HuH-7 (cell line): ENCODE results near the gene LTK.

Source experiments
- DNase-seq: peaks from one replicate; pipeline ENCODE4 v3.0.0; 2011; ENCODE audit warnings: low spot score

Gene LTK

DNA sequence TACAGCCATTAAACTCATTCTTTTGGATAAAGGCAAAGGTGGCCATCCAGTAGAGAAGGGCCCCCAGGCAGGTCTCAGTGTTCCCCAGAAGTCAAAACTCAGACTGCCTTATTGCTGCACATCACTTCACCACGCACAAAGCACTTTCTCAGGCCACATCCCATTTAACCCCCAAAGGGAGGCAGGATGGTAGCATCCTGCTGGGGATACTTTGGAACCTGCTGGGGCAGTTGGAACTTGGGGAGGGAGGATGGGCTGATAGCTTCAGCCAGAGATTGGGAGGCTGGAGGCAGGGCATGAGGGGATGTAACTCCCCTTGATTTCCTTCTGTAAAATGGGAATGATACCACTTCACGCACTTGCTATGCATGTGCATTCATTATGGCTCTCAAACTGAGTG, 15.0 kb downstream of the LTK start:
- DNase-seq = no peak

DNA sequence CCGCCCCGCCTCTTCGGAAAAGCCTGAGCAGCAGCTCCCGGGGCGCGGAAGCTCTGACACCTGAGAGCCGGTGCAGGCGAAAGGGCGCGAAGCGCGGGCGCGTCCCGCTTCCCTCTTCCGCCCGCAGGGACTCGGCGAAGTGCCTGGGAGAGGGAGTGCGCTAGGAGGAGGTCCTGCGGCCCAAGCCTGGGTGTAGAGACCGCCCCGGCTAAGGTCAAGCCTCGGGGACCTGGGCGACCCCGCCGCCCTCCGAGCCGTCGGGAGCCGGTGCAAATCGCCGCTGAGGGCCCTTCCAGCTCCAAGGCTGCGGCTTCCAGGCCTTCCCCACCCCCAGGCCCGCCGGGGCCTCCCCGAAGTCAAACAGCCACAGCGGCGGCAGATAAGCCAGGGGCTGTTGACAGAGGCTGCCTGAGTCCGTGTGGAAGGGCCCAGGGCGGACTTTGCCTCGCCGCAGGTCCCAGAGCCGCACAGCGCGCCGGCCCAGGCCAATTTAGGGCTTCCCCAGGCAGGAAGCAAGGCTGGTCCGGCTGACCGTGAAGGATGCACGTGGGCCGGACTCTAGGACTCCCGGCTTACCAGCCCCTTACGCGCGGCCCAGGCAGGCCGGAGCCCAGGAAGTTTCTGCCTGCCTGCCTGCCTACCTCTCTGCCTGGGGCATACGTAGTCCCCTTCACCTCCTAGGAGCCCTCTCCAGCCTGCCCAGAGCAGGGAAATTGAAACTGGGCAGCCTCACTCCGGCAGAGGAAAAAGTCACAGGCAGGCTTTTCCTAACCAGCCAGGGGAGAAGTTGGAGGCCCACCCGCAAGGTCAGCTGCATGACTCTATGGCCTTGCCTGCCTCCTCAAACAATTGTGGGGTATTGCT, 17.7 kb downstream of the LTK start:
- peak; percentile 81 for DNase-seq

DNA sequence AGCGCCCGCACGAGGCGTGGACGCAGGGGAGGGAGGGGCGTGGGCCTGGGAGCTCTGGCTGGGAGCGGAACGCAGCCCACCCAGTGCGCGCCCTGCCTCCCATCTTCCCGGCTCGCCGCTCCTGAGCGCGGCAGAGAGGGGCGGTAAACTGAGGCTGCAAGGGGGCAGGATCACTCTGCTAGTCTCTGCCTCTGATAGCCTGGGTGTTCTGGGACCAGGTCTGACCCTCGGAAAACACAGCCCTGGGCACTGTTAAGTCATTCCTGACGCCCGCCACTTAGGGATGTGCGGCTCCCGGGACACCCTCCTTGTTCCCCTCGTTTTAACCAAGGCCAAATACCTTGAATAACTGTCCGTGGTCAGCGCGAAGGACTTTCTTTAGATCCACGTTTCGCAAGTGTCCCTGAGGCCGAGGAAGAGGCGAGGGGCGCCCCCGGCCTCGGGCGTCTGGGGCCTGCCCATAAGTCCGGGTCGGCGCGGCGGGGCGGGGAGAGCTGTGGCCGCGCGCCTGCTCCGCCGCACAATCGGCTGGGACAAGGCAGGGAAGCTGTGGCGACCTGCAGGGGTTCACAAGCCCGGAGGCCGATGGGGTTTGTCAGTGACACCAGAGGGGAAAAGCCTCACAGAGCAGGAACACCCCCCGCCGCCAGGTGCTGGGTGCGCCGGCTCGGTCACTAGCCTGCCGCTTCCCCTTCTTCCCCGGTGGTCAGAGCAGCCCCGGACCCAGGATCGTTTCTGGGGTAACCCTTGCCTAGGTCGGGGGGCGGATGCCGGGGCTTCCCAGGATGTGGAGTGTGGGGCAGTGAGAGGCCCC, 18.5 kb downstream of the LTK start:
- DNase-seq = peak; percentile 58

DNA sequence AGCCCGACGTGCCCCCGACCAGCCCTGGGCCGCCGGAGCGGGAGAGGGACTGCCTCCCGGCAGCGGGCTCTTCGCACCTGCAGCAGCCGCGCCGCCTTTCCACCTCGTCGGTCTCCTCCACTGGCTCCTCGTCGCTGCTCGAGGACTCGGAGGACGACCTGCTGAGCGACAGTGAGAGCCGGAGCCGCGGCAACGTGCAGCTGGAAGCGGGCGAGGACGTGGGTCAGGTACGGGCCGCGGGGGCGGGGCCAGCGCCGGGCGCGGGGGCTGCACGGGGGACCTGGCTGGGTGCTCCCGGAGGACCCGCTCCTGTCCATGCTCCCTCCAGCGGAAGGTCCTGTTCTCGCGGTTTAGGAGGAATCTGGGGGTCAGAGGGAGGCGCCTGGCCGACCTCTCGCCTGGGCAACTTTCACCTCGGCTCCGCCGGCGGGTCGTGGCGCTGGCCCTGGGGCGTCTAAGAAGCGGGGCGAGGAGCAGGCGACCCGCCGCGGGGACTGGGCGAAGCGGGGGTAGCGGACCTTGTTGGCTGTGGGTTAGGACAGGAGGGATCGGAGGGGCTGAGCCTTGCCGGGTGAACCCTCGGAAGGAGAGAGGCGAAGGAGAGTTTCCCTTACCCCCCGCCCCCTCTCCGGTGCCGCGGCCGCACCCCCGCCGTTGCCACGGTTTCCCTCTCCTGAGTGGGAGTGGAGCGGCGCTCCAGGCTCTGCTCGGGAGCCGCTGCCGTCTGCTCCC, 19.3 kb downstream of the LTK start:
- DNase-seq = peak; percentile 78

DNA sequence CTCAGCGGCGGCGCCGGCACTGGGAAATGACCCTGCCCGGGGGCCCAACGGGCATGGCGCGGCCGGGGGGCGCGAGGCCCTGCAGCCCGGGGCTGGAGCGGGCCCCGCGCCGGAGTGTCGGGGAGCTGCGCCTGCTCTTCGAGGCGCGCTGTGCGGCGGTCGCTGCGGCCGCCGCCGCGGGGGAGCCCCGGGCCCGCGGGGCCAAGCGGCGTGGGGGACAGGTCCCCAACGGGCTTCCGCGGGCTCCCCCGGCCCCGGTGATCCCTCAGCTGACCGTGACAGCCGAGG, 19.8 kb downstream of the LTK start:
- DNase-seq = no peak

DNA sequence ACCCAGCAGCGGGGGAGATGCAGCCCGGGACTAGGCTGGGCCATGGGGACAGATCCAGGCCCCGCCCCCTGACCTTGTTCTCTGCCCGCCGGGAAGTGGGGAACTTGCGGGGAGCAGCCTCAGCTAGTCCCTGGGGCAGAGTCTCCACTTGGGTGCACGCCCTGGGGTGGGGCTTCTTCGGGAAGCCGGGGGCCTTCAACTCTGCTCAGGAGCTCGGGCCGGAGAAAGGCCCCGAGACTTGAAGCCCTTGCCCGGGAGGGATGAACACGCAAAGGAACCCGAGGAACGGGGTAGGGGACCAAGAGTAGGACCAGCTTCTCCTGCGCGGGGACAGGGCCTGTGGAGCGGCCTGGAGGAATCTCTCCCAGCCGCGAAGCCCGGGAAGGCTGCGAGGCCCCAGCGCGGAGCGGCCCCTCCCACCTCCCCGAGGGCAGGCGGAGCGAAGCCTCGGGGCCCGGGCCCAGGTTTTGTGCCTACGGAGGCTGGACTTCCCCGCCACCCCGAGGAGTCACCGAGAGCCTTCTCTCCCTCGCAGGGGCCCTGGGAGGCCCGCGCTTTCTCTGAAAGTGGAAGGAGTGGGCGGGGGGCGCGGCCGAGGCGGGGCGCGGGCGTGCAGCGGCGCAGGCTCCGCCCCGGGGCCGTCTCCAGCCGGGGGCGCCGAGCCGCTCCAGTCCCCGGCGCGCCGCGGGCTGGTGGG, 20.3 kb downstream of the LTK start, which contains the start of gene ITPKA:
Gene ITPKA, plus strand, starts transcription at position 670 of the 697 bp plus-strand sequence. CDS start 54 bp downstream, outside the sequence.
- DNase-seq = peak; percentile 82

DNA sequence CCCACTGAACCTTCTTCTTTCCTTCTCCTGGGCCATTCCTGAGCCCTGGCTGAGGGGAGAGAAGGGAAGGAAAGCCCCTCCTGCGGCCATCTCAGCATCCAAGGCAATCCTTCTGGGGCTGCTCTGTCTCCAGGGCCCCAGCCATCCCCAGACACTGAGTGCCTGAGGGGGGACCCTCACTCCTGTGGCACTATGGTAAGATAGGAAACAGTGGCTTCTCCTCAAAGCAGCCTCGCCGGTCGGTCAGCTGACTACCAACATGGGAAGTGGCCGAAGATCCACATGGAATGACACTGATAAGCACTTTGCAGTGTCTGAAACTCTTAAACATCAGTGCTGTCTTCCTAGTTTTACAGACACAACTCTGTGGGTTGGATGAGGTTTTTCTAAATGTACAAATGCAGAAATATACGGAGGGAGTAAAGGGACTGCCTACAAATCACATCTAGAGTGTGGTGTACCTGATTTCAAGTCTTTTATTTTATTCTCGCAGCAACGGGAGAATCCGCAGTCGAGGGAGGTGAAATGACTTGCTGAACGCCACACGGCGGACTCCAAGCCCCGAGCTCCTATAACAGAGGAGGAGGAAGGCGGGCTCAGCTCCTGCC, 20.9 kb downstream of the LTK start:
- no peak for DNase-seq

DNA sequence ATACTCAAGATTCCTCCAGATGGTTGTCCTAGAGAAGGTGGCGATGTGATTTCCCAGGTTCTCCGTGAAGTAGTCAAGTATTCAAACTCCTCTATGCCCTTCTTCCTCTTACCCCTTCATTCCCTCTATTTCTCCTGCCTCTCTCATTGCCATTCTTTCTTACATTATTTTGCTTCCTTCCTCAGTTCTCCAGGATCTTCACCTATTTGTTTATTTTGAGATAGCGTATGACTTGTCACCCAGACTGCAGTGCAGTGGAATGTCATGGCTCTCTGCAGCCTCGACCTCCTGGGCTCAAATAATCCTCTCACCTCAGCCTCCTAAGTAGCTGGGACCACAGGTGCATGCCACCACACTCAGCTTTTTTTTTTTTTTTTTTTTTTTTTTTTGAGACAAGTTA, 21.7 kb downstream of the LTK start:
- DNase-seq = no peak

DNA sequence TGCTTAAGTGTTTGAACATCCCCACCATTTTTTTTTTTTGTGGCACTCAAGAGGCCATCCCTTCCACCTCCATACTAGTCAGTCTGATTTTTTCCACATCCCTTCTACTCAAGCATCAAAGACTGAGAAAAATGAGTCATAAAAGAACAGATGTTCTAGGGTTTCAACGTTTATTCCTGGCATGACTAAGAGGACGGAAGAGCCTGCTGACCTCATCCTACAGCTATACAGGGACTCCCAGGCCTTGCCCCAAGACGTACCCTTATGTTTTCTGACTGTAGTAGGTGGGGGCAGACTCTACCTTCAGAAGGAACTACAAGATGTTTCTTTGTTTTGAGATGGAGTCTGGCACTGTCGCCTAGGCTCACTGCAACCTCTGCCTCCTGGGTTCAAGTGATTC, 23.3 kb downstream of the LTK start:
- DNase-seq = no peak

DNA sequence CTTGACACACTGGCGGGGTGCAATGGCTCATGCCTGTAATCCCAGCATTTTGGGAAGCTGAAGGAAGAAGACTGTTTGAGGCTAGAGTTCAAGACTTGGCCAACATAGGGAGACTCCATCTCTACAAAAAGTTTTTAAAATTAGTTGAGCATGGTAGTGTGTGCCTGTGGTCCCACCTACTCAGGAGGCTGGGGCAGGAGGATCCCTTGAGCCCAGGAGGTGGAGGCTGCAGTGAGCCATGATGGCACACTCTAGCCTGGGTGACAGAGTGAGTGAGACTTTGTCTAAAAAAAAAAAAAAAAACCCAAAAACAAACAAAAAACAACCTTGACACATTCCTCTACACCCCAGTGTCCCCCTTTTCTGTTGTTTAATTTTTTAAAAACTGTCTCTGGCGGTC, 24.0 kb downstream of the LTK start:
- no peak for DNase-seq

DNA sequence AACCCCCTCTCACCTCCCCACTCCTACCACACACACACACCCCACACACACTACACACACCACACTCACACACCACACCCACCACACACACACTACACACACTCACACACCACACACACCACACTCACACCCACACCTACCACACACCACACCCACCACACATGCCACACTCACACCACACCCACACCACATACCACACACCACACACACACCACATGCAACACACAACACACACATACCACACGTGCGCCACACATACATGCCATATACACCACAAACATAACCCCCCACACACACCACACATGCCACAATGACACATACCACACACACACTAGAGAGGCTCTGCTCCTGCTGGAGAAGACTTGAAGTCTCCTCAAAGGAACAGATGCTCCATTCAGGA, 25.8 kb downstream of the LTK start:
- DNase-seq = no peak

DNA sequence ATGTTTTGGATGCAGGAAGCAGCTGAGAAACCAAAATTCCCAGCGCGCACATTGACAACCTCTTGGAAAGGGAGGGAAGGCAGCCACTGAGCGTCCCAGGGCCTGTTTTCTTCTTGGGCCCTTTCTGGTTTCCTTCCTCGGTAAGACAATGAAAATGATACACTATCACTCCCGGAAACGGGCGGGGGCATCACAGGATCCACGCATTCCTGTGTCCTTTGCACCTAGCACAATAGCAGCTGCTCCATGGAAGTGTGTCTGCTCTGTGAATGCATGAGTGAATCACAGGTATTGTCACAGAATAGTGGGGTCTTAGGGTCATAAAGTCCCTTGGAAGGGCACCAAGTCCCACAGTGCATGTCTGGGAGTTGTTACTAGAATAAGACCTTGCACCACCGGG, 26.2 kb downstream of the LTK start:
- DNase-seq = no peak

DNA sequence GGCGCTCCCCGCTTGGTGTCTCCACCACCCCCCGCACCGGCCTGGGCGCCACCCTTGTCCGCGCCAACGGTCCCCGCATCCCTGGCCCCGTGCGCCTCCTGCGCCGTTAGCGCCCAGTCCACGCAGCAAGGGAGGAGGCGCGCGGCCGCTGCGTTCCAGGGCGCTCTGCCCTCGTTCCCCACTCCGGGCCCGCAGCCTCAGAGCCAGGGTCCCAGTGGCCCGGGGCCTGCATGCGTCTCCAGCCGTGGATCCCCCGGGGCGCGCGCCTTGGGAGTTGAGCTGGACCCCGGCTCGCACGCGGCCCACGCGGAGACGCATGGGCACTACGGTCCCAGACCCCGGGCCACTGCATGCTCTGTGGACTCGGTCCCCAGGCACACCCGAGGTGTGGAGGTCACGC, 27.3 kb downstream of the LTK start:
- no peak for DNase-seq

DNA sequence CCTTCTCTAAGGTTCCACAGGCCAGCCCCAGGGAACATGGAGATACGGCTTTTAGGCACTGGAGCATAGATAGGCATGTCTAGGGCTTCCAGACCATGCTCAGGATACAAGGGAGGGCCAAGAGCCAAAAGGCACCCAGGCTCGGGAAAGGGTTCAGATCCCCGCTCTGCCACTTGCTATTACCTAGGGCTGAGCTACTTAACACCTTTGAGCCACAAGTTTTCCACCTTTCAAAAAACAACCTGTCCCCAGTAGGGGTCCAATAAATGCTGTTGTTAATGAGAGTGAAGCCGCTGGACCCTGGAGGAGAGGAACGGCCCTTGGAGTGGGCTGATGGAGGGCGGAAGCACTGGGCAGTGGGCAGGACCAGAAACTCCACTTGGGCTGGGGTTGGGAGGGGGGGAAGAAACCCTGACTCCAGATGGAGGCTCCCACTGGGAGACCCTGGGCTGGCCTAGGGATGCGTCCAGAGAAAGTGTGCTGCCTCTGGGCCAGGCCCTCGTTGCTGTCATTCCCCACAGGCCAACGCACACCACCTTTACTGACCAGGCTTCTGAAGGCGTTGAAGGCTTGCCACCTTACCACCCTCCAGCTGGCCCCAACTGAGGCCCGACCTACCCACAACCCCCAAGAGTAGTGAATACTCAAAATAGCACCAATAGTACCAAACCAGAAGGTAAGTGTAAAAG, 28.5 kb downstream of the LTK start:
- DNase-seq = no peak

DNA sequence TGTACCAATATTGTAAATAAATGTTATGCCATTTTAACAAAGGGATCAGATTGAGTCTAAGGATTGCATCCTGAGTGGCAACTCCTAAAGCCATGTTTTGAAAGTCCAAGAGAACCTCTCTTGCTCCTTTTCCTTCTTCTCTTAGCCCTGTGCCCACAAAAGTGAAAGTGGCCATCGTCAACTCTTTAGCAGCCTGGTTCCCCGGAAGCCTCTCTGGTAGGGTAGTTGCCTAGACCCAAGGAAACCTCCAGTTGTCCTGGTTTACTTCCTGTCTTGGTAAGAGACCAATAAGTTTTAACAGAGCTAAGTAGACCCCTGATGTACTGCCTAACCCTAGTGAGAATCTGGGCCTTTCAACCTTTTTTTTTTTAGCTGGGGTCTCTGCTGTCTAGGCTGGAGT, 30.1 kb downstream of the LTK start:
- no peak for DNase-seq

DNA sequence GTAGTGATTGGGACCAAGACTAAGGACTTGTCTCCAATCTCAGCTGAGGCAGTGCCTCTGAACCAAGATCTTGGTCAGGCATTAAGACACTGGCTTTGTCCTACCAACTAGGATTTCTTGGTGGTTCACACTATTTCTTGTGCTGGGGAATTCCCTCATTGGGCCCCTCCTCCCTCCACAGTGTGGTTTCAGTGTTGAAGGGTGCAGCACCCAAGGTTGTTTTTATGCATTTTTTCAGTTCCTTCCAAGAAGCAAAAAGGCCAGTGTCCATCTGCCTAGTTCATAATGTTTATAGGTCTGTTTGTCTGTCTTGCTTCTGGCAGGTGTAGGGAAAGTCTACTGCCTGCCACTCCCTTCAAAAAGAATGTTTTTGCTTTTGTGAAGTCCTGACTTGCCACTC, 30.5 kb downstream of the LTK start:
- no peak for DNase-seq

DNA sequence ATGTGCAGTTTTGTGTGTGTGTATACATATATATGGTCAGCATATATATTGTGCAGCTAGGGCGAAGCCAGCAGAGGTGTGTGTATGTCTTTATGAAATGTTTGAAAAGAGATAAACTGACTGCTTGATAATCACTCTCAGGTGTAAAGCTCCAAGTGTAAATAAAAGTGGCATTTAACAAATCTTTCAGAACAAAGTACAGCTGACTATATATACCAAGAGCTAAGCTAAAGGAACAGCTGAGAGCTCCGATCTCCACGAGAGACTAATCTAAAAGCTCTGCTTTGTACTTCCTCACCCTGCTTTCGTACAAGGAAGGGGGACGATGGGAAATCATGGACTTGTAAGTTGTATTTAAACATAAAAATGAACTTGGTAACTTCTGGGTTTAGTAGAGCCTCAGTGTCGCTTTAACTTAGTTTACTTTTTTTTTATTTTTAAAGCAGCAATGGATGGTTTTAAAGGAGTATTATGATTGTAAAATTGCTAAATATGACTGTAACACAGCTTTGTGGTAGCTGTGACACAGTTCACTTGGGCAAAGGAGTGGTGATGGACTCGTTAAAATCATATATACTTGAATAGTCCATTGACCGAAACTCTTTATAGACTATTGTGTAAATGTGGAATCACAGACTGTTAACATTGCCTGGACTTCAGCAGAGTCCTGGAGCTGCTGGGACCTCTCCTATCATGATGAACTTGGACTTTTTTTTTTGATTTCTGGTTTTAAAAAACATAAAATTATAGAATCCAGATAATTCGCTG, 31.3 kb downstream of the LTK start:
- DNase-seq = no peak

DNA sequence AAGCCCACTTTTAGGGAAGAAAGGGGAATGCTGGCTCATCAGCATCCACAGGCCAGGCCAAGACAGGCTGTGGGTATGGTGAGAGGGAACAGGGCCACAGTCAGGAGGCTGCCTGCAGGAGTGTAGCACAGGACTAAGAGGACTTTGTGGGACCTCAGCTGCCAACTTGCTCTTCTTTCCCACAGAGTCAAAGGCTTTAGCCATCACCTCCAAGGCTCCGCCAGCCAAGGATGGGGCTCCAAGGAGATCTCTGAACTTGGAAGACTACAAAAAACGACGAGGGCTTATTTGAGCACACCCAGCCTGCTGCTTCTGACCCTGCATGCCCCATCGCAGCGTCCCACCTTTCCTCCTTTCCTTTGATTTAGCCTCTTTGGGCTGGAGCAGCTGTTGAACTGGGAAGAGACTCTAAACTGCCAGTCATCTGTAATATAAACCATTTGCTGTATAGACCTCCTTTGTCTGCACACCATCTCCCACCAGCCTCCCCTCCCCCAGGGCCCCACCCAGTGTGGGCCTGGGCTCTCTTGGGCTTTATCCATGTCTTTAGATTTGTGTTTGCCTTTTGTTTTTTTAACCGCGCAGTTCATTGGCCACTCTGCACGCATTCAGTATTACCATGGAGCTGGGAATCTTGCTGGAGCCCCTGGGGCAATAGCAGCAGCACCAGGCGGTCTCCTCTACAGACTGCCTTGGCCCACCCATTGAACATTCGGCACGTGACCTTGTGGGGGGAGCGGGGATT, 33.1 kb downstream of the LTK start:
- no peak for DNase-seq

DNA sequence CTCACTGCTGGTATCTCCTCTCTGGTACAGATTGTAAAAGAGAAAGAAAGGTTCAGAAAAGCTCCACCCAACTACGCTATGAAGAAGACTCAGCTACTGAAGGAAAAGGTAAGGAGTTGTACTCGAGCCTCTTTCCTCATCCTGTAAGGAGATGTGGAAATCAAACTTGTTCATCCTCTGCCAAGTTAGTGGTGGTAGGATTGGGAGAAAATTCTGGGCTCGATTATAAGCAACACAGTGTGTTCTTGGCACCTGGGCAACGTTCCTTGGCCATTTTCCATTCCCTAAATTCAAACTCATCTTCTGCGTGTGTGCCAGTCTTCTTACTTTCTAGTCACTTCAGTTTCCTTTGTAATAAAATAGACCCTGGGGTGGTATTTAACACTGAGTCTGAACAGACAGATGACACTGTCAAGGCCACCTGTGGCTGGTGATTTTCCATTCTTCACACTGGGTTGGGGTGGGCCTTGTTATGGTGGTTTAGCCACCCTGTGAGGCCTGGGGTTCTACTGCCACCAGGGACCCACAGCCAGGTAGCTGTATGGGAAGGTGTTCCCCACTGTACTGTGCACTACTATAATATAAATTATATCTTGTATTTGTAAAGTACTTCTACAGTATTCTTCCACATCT, 37.1 kb downstream of the LTK start:
- no peak for DNase-seq
